HepG2 (cell line): ENCODE results near the gene HEYL.

Source experiments
- FOSL1 ChIP-seq: sonication (generic); formaldehyde crosslinking; IDR thresholded peaks from 2 replicates; pipeline ENCODE4 v1.9.0; 2021; ENCODE audit warnings: missing genetic modification reagents, borderline replicate concordance
- FOXC1 ChIP-seq: sonication (generic); formaldehyde crosslinking; IDR thresholded peaks from 2 replicates; pipeline ENCODE4 v1.8.0; 2022; ENCODE audit warnings: mild to moderate bottlenecking, missing genetic modification reagents, borderline replicate concordance
- HHEX ChIP-seq: IDR thresholded peaks from 2 replicates; pipeline ENCODE4 v1.6.1; 2016; ENCODE audit warnings: control low read depth
- JUNB ChIP-seq: sonication (generic); formaldehyde crosslinking; IDR thresholded peaks from 2 replicates; pipeline ENCODE4 v1.8.0; 2022; ENCODE audit warnings: missing genetic modification reagents, mild to moderate bottlenecking, borderline replicate concordance
- NFIC ChIP-seq: IDR thresholded peaks from 2 replicates; pipeline ENCODE4 v1.6.1; 2012; ENCODE audit warnings: mild to moderate bottlenecking, low read length, inconsistent platforms
- POLR2AphosphoS5 ChIP-seq: IDR thresholded peaks from 2 replicates; pipeline ENCODE4 v1.6.1; 2012; ENCODE audit warnings: low read depth, low read length
- SALL2 ChIP-seq: sonication (generic); formaldehyde crosslinking; IDR thresholded peaks from 2 replicates; pipeline ENCODE4 v1.8.1; 2023; ENCODE audit warnings: mild to moderate bottlenecking, missing genetic modification reagents, inconsistent platforms
- YY1 ChIP-seq: IDR thresholded peaks from 2 replicates; pipeline ENCODE4 v1.6.1; 2011; ENCODE audit warnings: low read length, low read depth, moderate library complexity, mild to moderate bottlenecking; ENCODE audit not compliant: insufficient read depth, insufficient replicate concordance
- TF ChIP-seq, protein P1 (sequence below): IDR thresholded peaks from 2 replicates; pipeline ENCODE4 v1.6.1; 2016

DNA sequence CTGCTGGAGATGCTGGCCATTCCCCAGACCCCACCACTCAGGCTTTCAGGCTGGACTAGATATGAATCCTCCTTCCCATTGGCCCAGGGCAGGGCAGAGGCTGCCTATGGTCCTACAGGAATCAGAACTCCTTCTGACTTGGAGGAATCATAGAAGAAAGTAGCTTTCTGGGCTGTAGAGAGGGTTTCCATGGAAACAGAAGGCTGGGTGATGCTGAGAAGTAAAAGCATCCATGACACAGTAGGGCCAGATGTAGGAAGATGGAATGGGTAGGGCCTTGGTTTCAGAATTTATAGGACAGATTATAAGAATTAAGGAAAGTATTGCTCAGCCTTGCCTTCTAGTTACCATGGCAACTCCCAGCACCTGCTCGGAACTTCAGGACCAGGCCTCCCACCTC is 23.4 kb upstream of the HEYL start:
- no peak for TF ChIP-seq FOXC1 (CRISPR knock-in tag)
- TF ChIP-seq HHEX, result no peak
- TF ChIP-seq NFIC, result no peak
- TF ChIP-seq FOSL1, result no peak
- TF ChIP-seq, protein P1, sequence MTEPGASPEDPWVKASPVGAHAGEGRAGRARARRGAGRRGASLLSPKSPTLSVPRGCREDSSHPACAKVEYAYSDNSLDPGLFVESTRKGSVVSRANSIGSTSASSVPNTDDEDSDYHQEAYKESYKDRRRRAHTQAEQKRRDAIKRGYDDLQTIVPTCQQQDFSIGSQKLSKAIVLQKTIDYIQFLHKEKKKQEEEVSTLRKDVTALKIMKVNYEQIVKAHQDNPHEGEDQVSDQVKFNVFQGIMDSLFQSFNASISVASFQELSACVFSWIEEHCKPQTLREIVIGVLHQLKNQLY (CRISPR knock-in tag), result no peak
- TF ChIP-seq JUNB (CRISPR knock-in tag), result no peak
- TF ChIP-seq YY1, result no peak
- TF ChIP-seq POLR2AphosphoS5, result no peak
- no peak for TF ChIP-seq SALL2 (CRISPR knock-in tag)
